ENCODE measurements around the gene ZNF835.

ZNF835 gene

GRCh38 chr19:56660381-56661107 lies 11.0 kb downstream of the ZNF835 start:
- DNase-seq: peak; percentile 34

GRCh38 chr19:56654151-56654550 lies 17.4 kb downstream of the ZNF835 start:
- no peak for DNase-seq

GRCh38 chr19:56643460-56643955 lies 28.0 kb downstream of the ZNF835 start:
- no peak for DNase-seq

- DNase-seq: no peak
Observed at GRCh38 chr19:56642711-56643459, 28.7 kb downstream of the ZNF835 start, which contains the start of gene SMIM17. TSS of gene SMIM17 (plus strand) at chr19:56643159. CDS start at chr19:56645668, 2,509 bp downstream.

GRCh38 chr19:56639217-56639616 lies 32.3 kb downstream of the ZNF835 start:
- DNase-seq: no peak

GRCh38 chr19:56637976-56638555 lies 33.5 kb downstream of the ZNF835 start:
- no peak for DNase-seq

GRCh38 chr19:56633021-56633420 lies 38.5 kb downstream of the ZNF835 start:
- no peak for DNase-seq

- no peak for DNase-seq
Observed at GRCh38 chr19:56625708-56626107, 45.8 kb downstream of the ZNF835 start.

- no peak for DNase-seq
Observed at GRCh38 chr19:56623006-56623405, 48.6 kb downstream of the ZNF835 start.

GRCh38 chr19:56622374-56622773 lies 49.2 kb downstream of the ZNF835 start:
- no peak for DNase-seq

- DNase-seq: no peak
Observed at GRCh38 chr19:56619121-56619520, 52.4 kb downstream of the ZNF835 start.

GRCh38 chr19:56617531-56617930 lies 54.0 kb downstream of the ZNF835 start:
- no peak for DNase-seq

GRCh38 chr19:56613639-56614038 lies 57.9 kb downstream of the ZNF835 start:
- DNase-seq: no peak

- no peak for DNase-seq
Observed at GRCh38 chr19:56612737-56613136, 58.8 kb downstream of the ZNF835 start.
